H1 (cell line): ENCODE measurements around the gene PRRX1. TPM values are rescaled to one million over a fixed set of nuclear protein-coding genes. Genes with fewer than 3 reads are reported as not detected.

Experiments
- CTCF ChIA-PET: fragments of 300-600 bp; sonication (Branson Sonifier 250); formaldehyde crosslinking; loops from one replicate; lab custom pipeline; 2021; ENCODE audit not compliant: partially characterized antibody; lab: Charles Lee
- POLR2A ChIA-PET: fragments of 300-600 bp; sonication (Branson Sonifier 250); formaldehyde crosslinking; loops from one replicate; lab custom pipeline; 2021; ENCODE audit warnings: inconsistent platforms; ENCODE audit not compliant: partially characterized antibody; lab: Charles Lee
- DNase-seq, 2 experiments: peaks; one replicate each; pipeline versions ENCODE4 v3.0.0 to v3.0.0-alpha.2; 2010 to 2022; ENCODE audit warnings: low spot score in 2 of 2, low read depth in 1 of 2, mixed read lengths in 1 of 2
- FAIRE-seq: peaks from 2 replicates; lab custom pipeline; 2011; peaks lifted over from hg19 to GRCh38; lab: Jason Lieb, UNC
- H2AFZ ChIP-seq: 2 replicates; pipeline ENCODE4 v1.8.1; 2012; ENCODE audit warnings: low read length, inconsistent platforms
- H2AK5ac ChIP-seq: 2 replicates; pipeline ENCODE4 v1.6.1; 2013; ENCODE audit warnings: low read depth, low read length
- H2BK120ac ChIP-seq: replicated peaks from 2 replicates; pipeline ENCODE3; 2013; ENCODE audit warnings: low read depth, low read length, inconsistent platforms
- H2BK12ac ChIP-seq: 2 replicates; pipeline ENCODE4 v1.6.1; 2013; ENCODE audit warnings: low read depth, low read length
- H2BK15ac ChIP-seq: 2 replicates; pipeline ENCODE4 v1.6.1; 2013; ENCODE audit warnings: low read length
- H2BK20ac ChIP-seq: 2 replicates; pipeline ENCODE4 v1.6.1; 2013; ENCODE audit warnings: low read length
- H2BK5ac ChIP-seq: 2 replicates; pipeline ENCODE4 v1.6.1; 2013; ENCODE audit warnings: low read depth, low read length
- H3K14ac ChIP-seq: 2 replicates; pipeline ENCODE4 v1.6.1; 2013; ENCODE audit warnings: inconsistent platforms; ENCODE audit not compliant: insufficient read length
- H3K18ac ChIP-seq: 2 replicates; pipeline ENCODE4 v1.6.1; 2013; ENCODE audit warnings: low read length; ENCODE audit errors: extremely low read depth
- H3K23ac ChIP-seq: 2 replicates; pipeline ENCODE4 v1.6.1; 2013; ENCODE audit warnings: inconsistent platforms; ENCODE audit not compliant: insufficient read length
- H3K23me2 ChIP-seq: 2 replicates; pipeline ENCODE4 v1.6.1; 2013; ENCODE audit warnings: low read depth, low read length
- H3K27ac ChIP-seq: 2 replicates; pipeline ENCODE4 v1.6.1; 2011; ENCODE audit warnings: low read depth, low read length, inconsistent platforms
- H3K27me3 ChIP-seq, 4 experiments: replicated peaks in 1 of 4; 1 replicate in 1 of 4; 2 replicates in 3 of 4; pipeline versions ENCODE4 v1.6.1 to v1.8.1; 2011 to 2013; ENCODE audit warnings: low read length in 3 of 4, mild to moderate bottlenecking in 3 of 4, inconsistent platforms in 2 of 4, mixed read lengths in 2 of 4, moderate library complexity in 1 of 4; ENCODE audit not compliant: control insufficient read depth in 3 of 4, insufficient read depth in 3 of 4; ENCODE audit errors: extremely low read depth in 1 of 4
- H3K36me3 ChIP-seq, 4 experiments: 2 replicates each; pipeline versions ENCODE4 v1.6.1 to v1.8.1; 2011 to 2013; ENCODE audit warnings: mild to moderate bottlenecking in 4 of 4, low read length in 3 of 4, moderate library complexity in 2 of 4, control low read depth in 1 of 4, inconsistent platforms in 1 of 4; ENCODE audit not compliant: insufficient read depth in 4 of 4, control insufficient read depth in 2 of 4
- H3K4ac ChIP-seq: replicated peaks from 2 replicates; pipeline ENCODE3; 2013; ENCODE audit warnings: low read length, low read depth, mixed read lengths, inconsistent platforms; ENCODE audit not compliant: insufficient read length
- H3K4me1 ChIP-seq, 4 experiments: replicated peaks in 1 of 4; 1 replicate in 1 of 4; 2 replicates in 3 of 4; pipeline versions ENCODE4 v1.6.1 to v1.8.1; 2011 to 2013; ENCODE audit warnings: low read length in 3 of 4, inconsistent platforms in 2 of 4, mixed read lengths in 1 of 4; ENCODE audit not compliant: insufficient read depth in 4 of 4, control insufficient read depth in 3 of 4
- H3K4me2 ChIP-seq, 2 experiments: 2 replicates each; pipeline versions ENCODE4 v1.6.1 to v1.8.1; 2011 to 2013; ENCODE audit warnings: low read depth in 2 of 2, low read length in 2 of 2, control low read depth in 1 of 2, inconsistent platforms in 1 of 2, mild to moderate bottlenecking in 1 of 2; ENCODE audit not compliant: insufficient read depth in 1 of 2
- H3K4me3 ChIP-seq, 4 experiments: fragments of 200-600, 300-600 bp in 1 of 4; sonication (generic), shearing (Covaris generic), sonication (Bioruptor Twin) in 1 of 4; 2 replicates each; pipeline versions ENCODE4 v1.5.1 to v1.8.1; 2011 to 2016; ENCODE audit warnings: low read length in 4 of 4, low read depth in 3 of 4, control low read depth in 2 of 4, inconsistent platforms in 2 of 4, mild to moderate bottlenecking in 2 of 4, mixed read lengths in 1 of 4, moderate library complexity in 1 of 4; ENCODE audit not compliant: insufficient read depth in 2 of 4; ENCODE audit errors: extremely low read depth in 1 of 4
- H3K56ac ChIP-seq: replicated peaks from 2 replicates; pipeline ENCODE3; 2013; ENCODE audit warnings: low read depth, mild to moderate bottlenecking, mixed read lengths, low read length, inconsistent platforms; ENCODE audit not compliant: insufficient read length
- H3K79me1 ChIP-seq: 2 replicates; pipeline ENCODE4 v1.6.1; 2013; ENCODE audit warnings: low read depth, low read length, control low read depth
- H3K79me2 ChIP-seq, 2 experiments: 2 replicates each; pipeline versions ENCODE4 v1.6.1 to v1.8.1; 2012 to 2013; ENCODE audit warnings: low read length in 2 of 2, mild to moderate bottlenecking in 2 of 2, inconsistent platforms in 1 of 2; ENCODE audit not compliant: insufficient read depth in 2 of 2, control insufficient read depth in 1 of 2
- H3K9ac ChIP-seq, 4 experiments: replicated peaks in 1 of 4; 1 replicate in 1 of 4; 2 replicates in 3 of 4; pipeline versions ENCODE4 v1.6.1 to v1.8.1; 2011 to 2013; ENCODE audit warnings: low read depth in 3 of 4, low read length in 3 of 4, control low read depth in 2 of 4, mild to moderate bottlenecking in 2 of 4, moderate library complexity in 2 of 4, inconsistent platforms in 1 of 4; ENCODE audit errors: extremely low read depth in 1 of 4
- H3K9me3 ChIP-seq, 2 experiments: 2 replicates each; pipeline versions ENCODE4 v1.6.1 to v1.8.1; 2012 to 2013; ENCODE audit warnings: mild to moderate bottlenecking in 2 of 2, moderate library complexity in 2 of 2, control low read depth in 1 of 2, inconsistent platforms in 1 of 2, low read depth in 1 of 2, low read length in 1 of 2, mixed read lengths in 1 of 2; ENCODE audit not compliant: insufficient read depth in 2 of 2
- H4K20me1 ChIP-seq, 2 experiments: replicated peaks in 1 of 2; 2 replicates each; pipeline versions ENCODE3 to v1.8.1; 2011 to 2013; ENCODE audit warnings: inconsistent platforms in 2 of 2, low read length in 2 of 2, mild to moderate bottlenecking in 1 of 2; ENCODE audit not compliant: insufficient read depth in 2 of 2, control insufficient read depth in 1 of 2
- H4K5ac ChIP-seq: 2 replicates; pipeline ENCODE4 v1.6.1; 2013; ENCODE audit warnings: low read length, low read depth, mixed read lengths, inconsistent platforms; ENCODE audit not compliant: insufficient read length
- H4K8ac ChIP-seq: 2 replicates; pipeline ENCODE4 v1.8.0; 2013; ENCODE audit warnings: mild to moderate bottlenecking, moderate library complexity, low read length, inconsistent platforms; ENCODE audit not compliant: insufficient read depth; ENCODE audit errors: extremely low read depth
- H4K91ac ChIP-seq: replicated peaks from 2 replicates; pipeline ENCODE3; 2013; ENCODE audit warnings: low read length, mixed read lengths, inconsistent platforms; ENCODE audit not compliant: insufficient read length
- WGBS, 2 experiments: shearing (Covaris generic) in 1 of 2; methylation state at CpG; one replicate each; pipeline versions ENCODE4 v1.1.6 to v1.1.7; 2013 to 2015; ENCODE audit warnings: low lambda C conversion rate in 2 of 2, mixed read lengths in 2 of 2, inconsistent platforms in 1 of 2, low coverage in 1 of 2, missing lambda C conversion rate in 1 of 2; ENCODE audit not compliant: insufficient replicate concordance in 2 of 2, insufficient coverage in 1 of 2, insufficient read length in 1 of 2; ENCODE audit errors: extremely low coverage in 1 of 2, missing lambda C conversion rate in 1 of 2; 5-methylcytosine and 5-hydroxymethylcytosine counted together
- polyA plus RNA-seq, 7 experiments: library from polyadenylated mRNA; depleted of rRNA in 3 of 7; stranded (reverse) in 5 of 7; unstranded in 2 of 7; fragments of >200 nt in 5 of 7; fragments of 200-250 nt in 2 of 7; gene quantifications; 1 replicate in 5 of 7; 2 replicates in 1 of 7; 4 replicates in 1 of 7; pipeline versions ENCODE4 v1.2.1 to v1.2.3, GENCODE V29; 2011 to 2013; ENCODE audit warnings: missing spikeins in 2 of 7, mixed read lengths in 2 of 7
- total RNA-seq: library from RNA; stranded (reverse); fragmentation: NEBNext Ultra II Directional; extraction: Animal tissue kit (Norgen Biotek cat#: 25700); gene quantifications from 2 replicates; pipeline ENCODE4 v1.2.1, GENCODE V29; 2021

PRRX1 gene
- total and polyA plus RNA-seq, 2 of the 8 experiments (the other 6 are each of a cell fraction or from before 2014, with no cell fraction given), result not detected

DNA sequence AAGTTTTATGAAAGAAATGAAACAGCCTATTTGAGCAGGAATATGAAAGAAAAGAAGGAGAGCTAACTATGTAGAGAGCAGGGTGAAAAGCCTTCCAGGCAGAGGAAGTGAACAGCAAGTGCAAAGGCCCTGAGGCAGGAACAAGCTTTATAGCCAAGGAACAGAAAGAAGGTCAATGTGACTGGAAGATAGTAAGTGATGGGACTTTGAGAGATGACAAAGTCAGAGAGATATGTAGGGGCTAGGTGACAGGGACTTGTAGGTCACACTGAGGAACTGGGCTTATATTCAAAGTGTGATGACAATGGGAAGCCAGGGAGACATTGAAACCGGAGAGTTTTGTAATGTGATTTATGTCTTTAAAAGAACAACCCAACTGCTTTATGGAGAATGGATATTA, 18.9 kb downstream of the PRRX1 start:
- Histone ChIP-seq H3K27me3 (no peaks in the 10 kb centered on the region), H3K79me2 (no peaks in the 10 kb centered on the region), H2AK5ac (no peak overlapping the region), H3K9me3 (no peaks in the 10 kb centered on the region), H2BK20ac (no peak overlapping the region), H3K4me2 (no peak overlapping the region), H4K8ac (no peak overlapping the region), H4K91ac (no peak overlapping the region), H2BK15ac (no peak overlapping the region), H3K18ac (no peak overlapping the region), H3K56ac (no peak overlapping the region), H3K23ac (no peak overlapping the region), H2BK120ac (no peak overlapping the region), H3K14ac (no peak overlapping the region), H3K36me3 (no peaks in the 10 kb centered on the region), H3K79me1 (no peaks in the 10 kb centered on the region), H4K5ac (no peak overlapping the region), H3K23me2 (no peaks in the 10 kb centered on the region), H3K4me1 (no peaks in the 10 kb centered on the region), H2BK12ac (no peak overlapping the region), H3K4me3 (no peak overlapping the region), H3K9ac (no peak overlapping the region), H2AFZ (no peak overlapping the region), H3K4ac (no peak overlapping the region), H3K27ac (no peak overlapping the region), H2BK5ac (no peak overlapping the region), H4K20me1 (no peaks in the 10 kb centered on the region)
- 83% methylated on average over 1 of the region's 1 CpG; no CpG with 5 or more reads in 1 of the 2 experiments for WGBS, 2 experiments
- ChIA-PET POLR2A (interaction anchor here (1.4 kb wide), 1 partner anchor 10 kb away, joined by 3 read pairs; no protein-coding TSS in a partner anchor), CTCF (interaction anchor here (1.0 to 9.4 kb wide), 2 partner anchors 245 to 544 kb away, joined by 3 to 75 read pairs; no protein-coding TSS in a partner anchor)
- FAIRE-seq, result no peak
- DNase-seq, result no peak
